ENCODE results near the gene OPA3.

GRCh38 chr19:45496349-45496953 lies 88.2 kb downstream of the OPA3 start:
- no peak for TF ChIP-seq NFIC (IDR thresholded peaks at IDR 0.05; ENCODE audit: low read depth, low read length)
- TF ChIP-seq NR2F1 (conservative IDR thresholded peaks at IDR 0.05): no peak

All from GM12878 (cell line).